GM10248 (cell line): ENCODE data around the gene SHC2.
A peak's percentile ranks its signal among the peaks of the same experiment; 100 is the strongest.

Experiments used
- CTCF ChIA-PET: fragments of 300-600 bp; sonication (Branson Sonifier 250); formaldehyde crosslinking; extraction: SDS; loops from one replicate; lab custom pipeline; 2021; ENCODE audit warnings: antibody characterized with exemption; lab: Yijun Ruan, JAX
- POLR2A ChIA-PET: fragments of 350-650 bp; sonication (Branson Sonifier 250); formaldehyde crosslinking; extraction: SDS; loops from one replicate; lab custom pipeline; 2020; ENCODE audit warnings: antibody characterized with exemption; lab: Yijun Ruan, JAX
- DNase-seq: peaks from one replicate; pipeline ENCODE4 v3.0.0; 2012; ENCODE audit errors: extremely low spot score
- CTCF ChIP-seq: IDR thresholded peaks from 2 replicates; pipeline ENCODE4 v1.5.1; 2012; ENCODE audit warnings: mild to moderate bottlenecking, low read depth; ENCODE audit errors: extremely low read depth, missing control alignments, control extremely low read depth

Gene SHC2

DNA sequence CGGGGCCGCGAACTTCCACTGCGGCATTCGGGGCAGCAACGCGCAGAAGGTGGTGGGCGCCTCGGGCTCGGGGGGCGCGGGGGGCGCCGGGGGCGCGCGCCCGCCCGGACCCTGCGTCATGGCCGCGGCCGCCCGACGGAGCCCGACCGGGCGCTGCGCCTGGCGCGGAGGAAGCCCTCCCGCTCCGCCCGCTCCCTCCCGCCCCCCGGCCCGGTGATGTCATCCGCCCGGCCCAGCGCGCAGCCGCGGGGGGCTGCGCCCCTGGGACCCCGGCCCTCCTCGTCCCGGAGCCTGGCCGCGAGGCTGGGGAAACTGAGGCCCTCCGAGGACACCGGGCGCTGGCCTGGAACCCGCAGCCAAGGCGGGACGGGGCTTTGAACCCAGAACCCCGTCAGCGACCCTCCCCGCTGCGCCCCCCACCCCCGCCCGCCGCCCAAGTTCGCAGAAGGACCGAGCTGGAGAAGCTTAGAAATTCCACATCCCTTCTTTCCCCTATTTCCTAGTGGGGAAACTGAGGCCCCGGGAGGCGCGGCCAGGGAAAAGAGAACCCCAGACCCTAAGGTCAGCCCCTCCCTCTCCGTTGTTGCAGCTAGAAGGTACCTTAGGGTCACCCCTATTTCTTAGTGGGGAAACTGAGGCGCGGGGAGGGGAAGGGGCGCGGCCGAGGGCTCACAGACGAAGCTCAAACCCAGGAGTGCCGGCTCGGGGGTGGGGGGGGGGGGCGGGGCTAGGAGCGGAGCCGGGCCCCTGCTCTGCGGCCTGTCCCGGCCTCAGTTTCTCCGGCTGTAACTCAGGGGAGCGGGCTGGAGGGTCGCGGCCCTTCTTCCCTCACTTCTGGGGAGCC is at the start of gene SHC2:
Gene SHC2 (minus strand): TSS at position 157 of the 844 bp plus-strand sequence. CDS start 37 bp downstream, at position 120.
- TF ChIP-seq CTCF: no peak
- POLR2A ChIA-PET: no interaction called here
- CTCF ChIA-PET: no interaction called here
- DNase-seq: no peak

DNA sequence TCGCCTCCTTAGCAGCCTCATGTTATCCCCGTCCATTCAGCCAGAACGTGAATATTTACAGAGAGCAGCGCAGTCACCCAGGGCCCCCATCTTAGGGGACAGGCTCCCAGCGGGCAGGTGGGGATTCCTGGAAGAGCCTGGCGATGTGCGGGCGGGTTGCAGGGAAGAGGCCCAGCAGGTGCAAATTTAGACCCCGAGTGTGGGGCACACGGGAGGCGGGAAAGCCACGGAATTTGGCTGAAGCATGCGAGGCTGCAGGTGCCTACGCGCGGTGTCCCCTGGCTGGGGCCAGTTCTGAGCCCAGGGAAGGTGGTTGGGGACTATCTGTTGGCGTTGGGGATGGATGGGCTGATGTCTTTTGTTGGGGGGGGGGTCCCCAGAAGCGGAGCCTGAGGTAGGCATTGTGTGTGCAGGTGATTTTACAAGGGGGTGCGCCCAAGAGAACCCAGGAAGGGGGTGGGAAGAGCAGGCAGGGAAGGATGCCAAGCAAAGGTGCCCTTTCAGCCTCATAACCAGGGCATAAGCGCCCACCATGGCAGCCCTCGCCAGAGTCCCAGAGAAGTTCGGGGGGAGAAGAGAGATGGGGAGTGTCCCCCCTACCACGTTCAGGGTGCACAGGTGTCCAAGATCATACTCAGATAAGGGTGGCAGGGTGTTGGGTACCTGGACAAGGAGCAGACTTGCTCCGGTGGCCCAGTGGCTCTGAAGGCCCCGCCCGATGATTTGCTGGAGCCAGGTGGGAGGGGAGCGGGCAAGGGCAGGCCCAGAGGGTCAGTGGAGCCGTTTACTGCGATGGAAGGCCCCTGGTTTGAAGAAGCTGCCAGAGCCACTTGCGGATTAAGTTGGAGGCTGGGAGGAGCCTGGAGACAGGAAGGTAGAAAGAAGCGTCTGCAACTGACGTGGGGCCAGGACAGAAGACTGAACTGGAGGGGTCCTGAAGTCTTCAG is 47.6 kb upstream of the SHC2 start:
- TF ChIP-seq CTCF: no peak
- ChIA-PET CTCF (interaction anchor here (0.6 to 4.0 kb wide), 2 partner anchors 13 to 22 kb away, joined by 3 to 79 read pairs; partner anchors contain the start of gene CDC34), POLR2A (no interaction called here)
- no peak for DNase-seq

DNA sequence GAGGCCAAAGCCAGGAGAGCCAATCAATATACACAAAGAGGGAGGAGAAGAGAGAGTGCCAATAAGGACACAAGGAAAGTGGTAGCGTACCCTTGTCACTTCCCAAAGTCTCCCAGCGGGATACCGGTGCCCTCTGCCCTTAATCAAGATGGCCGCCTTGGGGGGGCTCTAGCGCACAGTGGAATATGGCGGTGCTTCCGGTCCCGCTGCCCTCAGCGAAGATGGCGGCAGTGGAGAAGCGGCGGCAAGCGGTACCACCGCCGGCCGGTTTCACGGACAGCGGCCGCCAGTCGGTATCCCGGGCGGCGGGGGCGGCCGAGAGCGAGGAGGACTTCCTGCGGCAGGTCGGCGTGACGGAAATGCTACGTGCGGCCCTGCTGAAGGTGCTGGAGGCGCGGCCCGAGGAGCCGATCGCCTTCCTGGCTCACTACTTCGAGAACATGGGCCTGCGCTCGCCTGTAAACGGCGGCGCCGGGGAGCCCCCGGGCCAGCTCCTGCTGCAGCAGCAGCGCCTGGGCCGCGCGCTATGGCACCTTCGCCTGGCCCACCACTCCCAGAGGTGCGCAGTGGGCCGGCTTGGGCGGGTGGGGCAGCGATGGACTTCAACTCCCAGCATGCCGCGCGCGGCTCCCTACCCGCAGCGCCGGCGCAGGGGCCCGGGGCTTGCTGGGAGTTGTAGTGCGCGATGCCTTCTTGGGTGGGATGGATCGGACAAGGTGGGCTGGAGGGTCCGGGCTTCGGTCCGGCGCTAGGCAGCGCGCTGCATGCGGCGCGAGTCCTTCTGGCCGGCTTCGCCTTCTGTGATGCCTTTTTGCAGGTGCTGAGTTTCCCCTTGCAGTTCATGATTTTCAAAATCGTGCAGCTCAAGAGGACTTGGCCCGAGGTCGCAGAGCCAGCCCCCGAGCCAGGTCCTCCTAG is 46.7 kb upstream of the SHC2 start, which contains the start of gene TPGS1:
Gene TPGS1 (plus strand): TSS at position 212 of the 918 bp plus-strand sequence. CDS start 10 bp downstream, at position 222.
- peak; percentile 85 for DNase-seq
- ChIA-PET POLR2A (interaction anchor here (1.1 kb wide), 1 partner anchor 24 kb away, joined by 11 read pairs; the partner anchor contains the start of gene CDC34), CTCF (interaction anchor here (0.6 to 2.9 kb wide), 14 partner anchors 10 to 211 kb away, joined by 3 to 18 read pairs (median 4); partner anchors contain the start of genes CDC34 and MADCAM1)
- no peak for TF ChIP-seq CTCF

DNA sequence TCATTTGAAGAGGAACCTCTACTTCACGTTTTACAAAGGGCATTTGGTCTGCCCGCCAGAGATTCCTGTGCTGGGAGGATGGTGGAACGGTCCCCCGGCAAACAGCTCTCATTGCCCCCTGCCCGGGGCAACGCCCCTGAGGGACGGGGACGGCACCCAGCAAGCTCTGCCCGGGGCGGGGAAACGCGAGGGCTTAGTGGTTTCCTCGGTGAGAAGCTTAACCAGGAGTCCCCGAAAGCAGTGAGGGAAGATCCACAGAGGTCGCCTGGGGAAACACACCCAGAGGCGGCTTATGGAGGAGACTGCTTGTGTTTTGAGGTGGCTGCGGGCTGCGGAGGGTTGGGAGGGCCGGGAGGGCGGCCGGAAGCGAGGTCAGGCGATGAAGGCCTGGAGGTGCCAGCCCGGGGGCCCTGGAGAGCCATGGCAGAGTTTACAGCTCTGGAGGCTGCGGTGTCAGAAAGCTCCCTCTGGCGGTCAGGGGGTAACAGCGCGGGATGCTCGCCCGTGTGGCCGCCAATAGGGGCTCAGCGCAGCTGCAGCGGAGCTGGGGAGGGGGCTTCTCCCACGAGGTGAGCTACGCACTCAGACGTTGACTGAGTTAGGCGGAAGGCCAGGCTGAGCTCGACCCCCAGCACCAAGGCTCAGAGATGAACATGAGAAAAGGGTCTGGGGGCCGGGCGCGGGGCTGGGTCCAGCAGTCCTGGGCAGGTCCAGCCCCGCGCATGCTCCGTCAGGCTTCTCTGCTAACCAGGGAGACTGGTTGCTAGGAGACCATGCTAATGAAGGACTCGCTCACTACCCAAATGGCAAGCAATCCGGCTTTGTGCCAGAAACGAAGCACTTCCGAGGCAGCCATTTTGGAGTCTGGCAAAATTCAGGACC is 45.8 kb upstream of the SHC2 start:
- TF ChIP-seq CTCF: peak; percentile 92
- DNase-seq: peak; percentile 98
- CTCF ChIA-PET: interaction anchor here (0.7 to 2.9 kb wide), 24 partner anchors 9 to 259 kb away, joined by 3 to 18 read pairs (median 3); partner anchors contain the start of genes CDC34, MADCAM1 and MIER2
- POLR2A ChIA-PET: interaction anchor here (1.1 kb wide), 2 partner anchors 18 to 25 kb away, joined by 10 to 11 read pairs; partner anchors contain the start of gene CDC34

DNA sequence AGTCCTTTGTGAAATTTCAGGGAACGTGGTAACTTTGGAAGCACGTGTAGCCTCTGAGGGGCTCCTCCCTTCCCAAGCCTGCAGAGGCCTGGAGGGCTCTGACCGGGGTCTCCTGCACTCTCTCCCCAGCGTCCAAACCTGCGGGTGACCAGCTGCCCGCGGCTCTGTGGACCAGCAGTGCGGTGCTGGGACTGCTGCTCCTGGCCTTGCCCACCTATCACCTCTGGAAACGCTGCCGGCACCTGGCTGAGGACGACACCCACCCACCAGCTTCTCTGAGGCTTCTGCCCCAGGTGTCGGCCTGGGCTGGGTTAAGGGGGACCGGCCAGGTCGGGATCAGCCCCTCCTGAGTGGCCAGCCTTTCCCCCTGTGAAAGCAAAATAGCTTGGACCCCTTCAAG is 43.8 kb upstream of the SHC2 start:
- no peak for TF ChIP-seq CTCF
- DNase-seq: no peak
- ChIA-PET POLR2A (no interaction called here), CTCF (interaction anchor here (1.1 to 2.9 kb wide), 2 partner anchors 9 to 258 kb away, joined by 6 to 18 read pairs; partner anchors contain the start of gene MADCAM1)
